Hepatocyte (in vitro differentiated cells): ENCODE results near the gene TFDP2.

Experiments
- EZH2 ChIP-seq: fragments of 200-600 bp; sonication (generic); IDR thresholded peaks from 2 replicates; pipeline ENCODE4 v1.6.1; 2016; ENCODE audit warnings: antibody characterized with exemption, mild to moderate bottlenecking, borderline replicate concordance
- TF ChIP-seq, protein P1 (sequence below): fragments of 200-600 bp; sonication (generic); IDR thresholded peaks from 2 replicates; pipeline ENCODE4 v1.5.1; 2016; ENCODE audit warnings: antibody characterized with exemption, mild to moderate bottlenecking; ENCODE audit not compliant: poor library complexity

DNA sequence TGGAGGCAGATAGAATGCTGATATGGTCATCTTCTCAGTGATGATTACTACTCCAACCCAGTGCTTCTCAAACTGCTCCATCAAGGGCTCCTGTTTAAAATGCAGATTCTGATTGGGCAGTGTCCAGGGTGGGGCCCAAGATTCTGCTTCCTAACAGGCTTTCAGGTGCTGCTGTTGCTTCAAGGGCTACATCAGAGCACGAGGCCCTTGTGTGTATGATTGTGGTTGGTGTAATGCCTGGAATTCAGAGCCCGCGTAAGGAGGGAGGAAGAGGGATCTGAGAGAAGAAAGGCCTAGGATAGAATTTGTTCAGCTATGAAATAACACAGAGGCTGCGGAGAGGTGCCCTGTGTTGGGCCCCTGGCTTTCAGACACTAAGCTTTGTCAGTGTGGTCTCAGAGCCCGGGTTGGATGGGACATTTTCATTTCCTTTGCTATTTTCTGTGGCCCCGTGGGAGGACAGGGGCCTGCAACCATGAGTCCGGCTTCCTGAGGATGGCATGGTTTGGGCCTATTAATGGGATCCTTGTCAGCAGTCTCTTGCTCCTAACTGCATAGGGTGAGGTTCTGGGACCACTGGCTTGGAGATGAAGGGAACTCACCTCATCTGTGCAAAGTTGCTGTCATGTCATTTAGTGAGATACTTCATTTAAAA lies 219.9 kb downstream of the TFDP2 start:
- TF ChIP-seq, protein P1, sequence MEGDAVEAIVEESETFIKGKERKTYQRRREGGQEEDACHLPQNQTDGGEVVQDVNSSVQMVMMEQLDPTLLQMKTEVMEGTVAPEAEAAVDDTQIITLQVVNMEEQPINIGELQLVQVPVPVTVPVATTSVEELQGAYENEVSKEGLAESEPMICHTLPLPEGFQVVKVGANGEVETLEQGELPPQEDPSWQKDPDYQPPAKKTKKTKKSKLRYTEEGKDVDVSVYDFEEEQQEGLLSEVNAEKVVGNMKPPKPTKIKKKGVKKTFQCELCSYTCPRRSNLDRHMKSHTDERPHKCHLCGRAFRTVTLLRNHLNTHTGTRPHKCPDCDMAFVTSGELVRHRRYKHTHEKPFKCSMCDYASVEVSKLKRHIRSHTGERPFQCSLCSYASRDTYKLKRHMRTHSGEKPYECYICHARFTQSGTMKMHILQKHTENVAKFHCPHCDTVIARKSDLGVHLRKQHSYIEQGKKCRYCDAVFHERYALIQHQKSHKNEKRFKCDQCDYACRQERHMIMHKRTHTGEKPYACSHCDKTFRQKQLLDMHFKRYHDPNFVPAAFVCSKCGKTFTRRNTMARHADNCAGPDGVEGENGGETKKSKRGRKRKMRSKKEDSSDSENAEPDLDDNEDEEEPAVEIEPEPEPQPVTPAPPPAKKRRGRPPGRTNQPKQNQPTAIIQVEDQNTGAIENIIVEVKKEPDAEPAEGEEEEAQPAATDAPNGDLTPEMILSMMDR = no peak
- TF ChIP-seq EZH2 = no peak
